Measurements from ENCODE around the gene RAB1A.
"Not testable (repeated sequence)": the region's sequence is repeated elsewhere in the genome, so short reads cannot be mapped to it uniquely, and the experiment has no call there.

- TF ChIP-seq POLR2A, EP300 (IDR thresholded peaks at IDR 0.05): not testable (repeated sequence)
Measured at GRCh38 chr2:65125457-65125856, 4.4 kb downstream of the RAB1A start.
